IPS DF 6.9 (cell line): Measurements from ENCODE around the gene NOL11.
"Not testable (repeated sequence)": the region's sequence is repeated elsewhere in the genome, so short reads cannot be mapped to it uniquely, and the experiment has no call there.

Source experiments
- DNase-seq: peaks from one replicate; pipeline ENCODE4 v3.0.0-alpha.2; 2013; ENCODE audit warnings: low read depth, low spot score
- H3K27ac ChIP-seq: one replicate; pipeline ENCODE4 v1.5.1; 2013; ENCODE audit warnings: low read length, control low read depth
- H3K27me3 ChIP-seq: 2 replicates; pipeline ENCODE4 v1.6.1; 2013; ENCODE audit warnings: mild to moderate bottlenecking, low read length; ENCODE audit not compliant: control insufficient read depth, insufficient read depth
- H3K36me3 ChIP-seq: 2 replicates; pipeline ENCODE4 v1.6.1; 2013; ENCODE audit warnings: low read length; ENCODE audit not compliant: control insufficient read depth, insufficient read depth
- H3K4me1 ChIP-seq: 2 replicates; pipeline ENCODE4 v1.6.1; 2013; ENCODE audit warnings: low read length; ENCODE audit not compliant: control insufficient read depth, insufficient read depth
- H3K4me3 ChIP-seq: 2 replicates; pipeline ENCODE4 v1.5.1; 2013; ENCODE audit warnings: mild to moderate bottlenecking, low read length
- H3K9me3 ChIP-seq: 2 replicates; pipeline ENCODE4 v1.6.1; 2013; ENCODE audit warnings: low read length, inconsistent platforms; ENCODE audit not compliant: control insufficient read depth, insufficient read depth
- WGBS: extraction: QIAGEN DNeasy Blood & Tissue Kit; methylation state at CpG from one replicate; pipeline ENCODE4 v1.1.7; 2013; ENCODE audit warnings: mixed read lengths, missing lambda C conversion rate; ENCODE audit not compliant: insufficient read length, insufficient coverage; 5-methylcytosine and 5-hydroxymethylcytosine counted together

Gene NOL11

DNA sequence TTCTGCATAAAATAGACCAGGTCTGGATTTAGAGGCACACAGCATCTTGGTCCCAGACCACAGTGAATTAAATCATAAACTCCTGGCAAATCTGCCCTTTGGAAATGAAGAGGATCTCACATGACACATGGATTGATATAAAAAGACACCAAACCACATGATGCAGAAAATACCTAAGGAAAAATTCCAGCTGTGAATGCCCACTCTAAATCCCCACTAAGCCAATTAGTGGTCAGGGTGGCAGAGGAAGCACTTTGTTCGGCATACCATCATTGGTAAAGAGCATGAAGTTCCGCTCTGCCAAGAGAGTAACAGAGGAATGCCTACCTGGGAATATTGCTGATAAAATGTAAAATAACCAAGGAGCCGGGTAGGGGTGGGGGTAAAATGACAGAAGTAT is 32.4 kb upstream of the NOL11 start:
- H3K27ac ChIP-seq = no peak overlapping the region
- no CpG with 5 or more reads among the region's 3 CpGs for WGBS
- H3K4me1 ChIP-seq = no peaks in the 10 kb centered on the region
- H3K27me3 ChIP-seq = no peaks in the 10 kb centered on the region
- H3K9me3 ChIP-seq = no peaks in the 10 kb centered on the region
- H3K36me3 ChIP-seq = no peaks in the 10 kb centered on the region
- H3K4me3 ChIP-seq = no peak overlapping the region
- DNase-seq = no peak

- no peaks in the 10 kb centered on the region for H3K27me3 ChIP-seq
- no peaks in the 10 kb centered on the region for H3K4me1 ChIP-seq
- no peaks in the 10 kb centered on the region for H3K36me3 ChIP-seq
- H3K4me3 ChIP-seq = no peak overlapping the region
- DNase-seq = no peak
- H3K27ac ChIP-seq = no peak overlapping the region
- no peaks in the 10 kb centered on the region for H3K9me3 ChIP-seq
- WGBS = no CpG with 5 or more reads among the region's 2 CpGs
These were observed 31.5 kb upstream of the NOL11 start for GRCh38 chr17:67686241-67686640.

DNA sequence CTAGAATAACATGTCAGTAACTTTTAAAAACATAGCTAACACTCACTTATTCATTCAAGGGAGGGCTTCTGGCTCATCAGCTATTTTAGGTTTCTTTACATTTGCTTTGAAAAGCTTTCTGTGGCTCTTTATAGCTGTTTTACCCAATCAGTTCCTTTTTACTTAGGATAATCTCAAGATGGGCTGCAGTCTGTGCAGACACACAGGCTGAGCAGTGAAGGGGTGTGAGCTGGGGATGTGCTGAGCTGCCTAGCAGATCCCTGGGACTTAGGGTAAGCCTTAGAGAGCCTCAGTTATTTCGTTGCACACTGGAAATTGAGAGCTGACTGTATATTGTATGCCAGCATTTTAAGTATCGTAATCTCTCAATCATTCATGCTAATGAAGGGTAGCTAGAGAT is 30.2 kb upstream of the NOL11 start:
- no peak for DNase-seq
- no CpG with 5 or more reads among the region's 2 CpGs for WGBS
- Histone ChIP-seq H3K36me3 (no peaks in the 10 kb centered on the region; the same call in 1 of the 2 replicates), H3K4me1 (no peaks in the 10 kb centered on the region), H3K27ac (no peak overlapping the region), H3K27me3 (no peaks in the 10 kb centered on the region), H3K4me3 (no peak overlapping the region), H3K9me3 (no peaks in the 10 kb centered on the region)

- no peak overlapping the region for H3K27ac ChIP-seq
- peak; percentile 33 for DNase-seq
- H3K4me3 ChIP-seq = no peak overlapping the region
- no peaks in the 10 kb centered on the region for H3K27me3 ChIP-seq
- no CpG with 5 or more reads among the region's 2 CpGs for WGBS
- no peaks in the 10 kb centered on the region for H3K4me1 ChIP-seq
- no peaks in the 10 kb centered on the region for H3K9me3 ChIP-seq
- no peaks in the 10 kb centered on the region; the same call in 1 of the 2 replicates for H3K36me3 ChIP-seq
These were observed 28.1 kb upstream of the NOL11 start for GRCh38 chr17:67689534-67690177.

- H3K27ac ChIP-seq = no peak overlapping the region
- no peak overlapping the region for H3K4me3 ChIP-seq
- no peaks in the 10 kb centered on the region for H3K27me3 ChIP-seq
- no peak for DNase-seq
- no peaks in the 10 kb centered on the region for H3K4me1 ChIP-seq
- H3K9me3 ChIP-seq = no peaks in the 10 kb centered on the region
- no peaks in the 10 kb centered on the region; the same call in 1 of the 2 replicates for H3K36me3 ChIP-seq
These were observed 23.9 kb upstream of the NOL11 start for GRCh38 chr17:67693811-67694210.

- no CpG with 5 or more reads among the region's 3 CpGs for WGBS
- Histone ChIP-seq H3K27ac (no peak overlapping the region), H3K4me1 (no peaks in the 10 kb centered on the region), H3K4me3 (no peak overlapping the region), H3K27me3 (no peaks in the 10 kb centered on the region), H3K36me3 (no peaks in the 10 kb centered on the region; the same call in 1 of the 2 replicates), H3K9me3 (no peaks in the 10 kb centered on the region)
- DNase-seq = no peak
These were observed 21.4 kb upstream of the NOL11 start for GRCh38 chr17:67696347-67696746.

GRCh38 chr17:67696853-67697498 is 20.8 kb upstream of the NOL11 start:
- Histone ChIP-seq H3K27ac (no peak overlapping the region), H3K27me3 (no peaks in the 10 kb centered on the region), H3K9me3 (no peaks in the 10 kb centered on the region), H3K4me1 (no peaks in the 10 kb centered on the region), H3K36me3 (no peaks in the 10 kb centered on the region; the same call in 1 of the 2 replicates), H3K4me3 (no peak overlapping the region)
- no CpG with 5 or more reads among the region's 4 CpGs for WGBS
- no peak for DNase-seq

GRCh38 chr17:67700037-67700724 is 17.6 kb upstream of the NOL11 start:
- Histone ChIP-seq H3K9me3 (no peaks in the 10 kb centered on the region), H3K27me3 (no peaks in the 10 kb centered on the region), H3K4me3 (no peak overlapping the region), H3K27ac (no peak overlapping the region), H3K36me3 (no peaks in the 10 kb centered on the region), H3K4me1 (no peaks in the 10 kb centered on the region)
- no peak for DNase-seq
- no CpG with 5 or more reads among the region's 5 CpGs for WGBS

DNA sequence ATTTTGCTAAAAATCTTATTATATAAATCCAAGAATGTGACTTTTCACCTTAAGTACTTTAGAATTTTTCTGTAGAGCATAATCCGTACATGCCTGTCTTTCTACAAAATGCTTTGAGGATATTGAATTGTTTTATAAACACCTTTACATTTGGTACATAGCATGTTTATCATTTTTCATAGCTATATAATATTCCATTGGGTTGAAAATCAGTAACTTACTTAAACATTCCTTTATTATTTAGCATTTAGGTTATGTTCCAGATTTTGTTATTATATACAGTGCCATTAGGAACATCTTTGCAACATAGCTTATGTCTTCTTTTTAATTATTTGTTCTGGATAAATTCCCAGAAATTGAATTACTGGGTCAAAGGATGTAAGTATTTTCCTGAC is 17.0 kb upstream of the NOL11 start:
- WGBS = no CpG with 5 or more reads among the region's 1 CpG
- H3K27me3 ChIP-seq = no peaks in the 10 kb centered on the region
- no peak for DNase-seq
- H3K36me3 ChIP-seq = no peaks in the 10 kb centered on the region
- no peak overlapping the region for H3K27ac ChIP-seq
- H3K4me1 ChIP-seq = no peaks in the 10 kb centered on the region
- H3K9me3 ChIP-seq = no peaks in the 10 kb centered on the region
- no peak overlapping the region for H3K4me3 ChIP-seq

GRCh38 chr17:67702861-67703260 is 14.9 kb upstream of the NOL11 start:
- no CpG with 5 or more reads among the region's 8 CpGs for WGBS
- H3K9me3 ChIP-seq, DNase-seq, H3K27ac ChIP-seq, H3K4me3 ChIP-seq, H3K4me1 ChIP-seq, H3K36me3 ChIP-seq, H3K27me3 ChIP-seq: not testable (repeated sequence)
